ENCODE measurements around the gene TUBA1C.
A peak's percentile ranks its signal among the peaks of the same experiment; 100 is the strongest.
"Not testable (repeated sequence)": the region's sequence is repeated elsewhere in the genome, so short reads cannot be mapped to it uniquely, and the experiment has no call there.

TUBA1C gene

DNA sequence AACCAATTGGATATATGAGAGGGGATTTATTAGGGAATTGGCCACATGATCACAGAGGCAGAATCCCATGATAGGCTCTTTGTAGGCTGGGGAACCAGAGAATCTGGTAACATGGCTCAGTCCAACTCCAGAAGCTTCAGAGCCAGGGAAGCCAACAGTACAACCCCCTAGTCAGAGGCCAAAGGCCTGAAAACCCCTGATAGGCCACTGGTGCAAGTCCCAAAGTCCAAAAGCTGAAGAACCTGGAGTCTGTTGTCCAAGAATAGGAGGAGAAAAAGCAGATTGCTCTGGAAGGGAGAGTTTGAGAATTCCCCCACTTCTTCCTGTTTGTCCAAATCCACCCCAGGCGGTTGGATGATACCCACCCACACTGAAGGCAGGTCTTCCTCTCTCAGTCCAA, 49.9 kb downstream of the TUBA1C start:
- peak in 2 of 3 donors; percentile 27 to 36 for DNase-seq

DNA sequence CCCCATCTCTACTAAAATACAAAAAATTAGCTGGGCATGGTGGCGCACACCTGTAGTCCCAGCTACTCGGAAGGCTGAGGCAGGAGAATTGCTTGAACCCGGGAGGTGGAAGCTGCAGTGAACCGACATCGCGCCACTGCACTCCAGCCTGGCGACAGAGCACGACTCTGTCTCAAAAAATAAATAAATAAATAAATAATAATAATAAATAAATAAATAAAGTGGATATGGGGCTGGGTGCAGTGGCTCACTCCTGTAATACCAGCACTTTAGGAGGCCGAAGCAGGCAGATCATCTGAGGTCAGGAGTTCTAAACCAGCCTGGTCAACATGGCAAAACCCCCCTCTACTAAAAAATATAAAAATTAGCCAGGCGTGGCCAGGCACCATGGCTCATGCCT, 52.2 kb downstream of the TUBA1C start:
- DNase-seq = not testable (repeated sequence)

DNA sequence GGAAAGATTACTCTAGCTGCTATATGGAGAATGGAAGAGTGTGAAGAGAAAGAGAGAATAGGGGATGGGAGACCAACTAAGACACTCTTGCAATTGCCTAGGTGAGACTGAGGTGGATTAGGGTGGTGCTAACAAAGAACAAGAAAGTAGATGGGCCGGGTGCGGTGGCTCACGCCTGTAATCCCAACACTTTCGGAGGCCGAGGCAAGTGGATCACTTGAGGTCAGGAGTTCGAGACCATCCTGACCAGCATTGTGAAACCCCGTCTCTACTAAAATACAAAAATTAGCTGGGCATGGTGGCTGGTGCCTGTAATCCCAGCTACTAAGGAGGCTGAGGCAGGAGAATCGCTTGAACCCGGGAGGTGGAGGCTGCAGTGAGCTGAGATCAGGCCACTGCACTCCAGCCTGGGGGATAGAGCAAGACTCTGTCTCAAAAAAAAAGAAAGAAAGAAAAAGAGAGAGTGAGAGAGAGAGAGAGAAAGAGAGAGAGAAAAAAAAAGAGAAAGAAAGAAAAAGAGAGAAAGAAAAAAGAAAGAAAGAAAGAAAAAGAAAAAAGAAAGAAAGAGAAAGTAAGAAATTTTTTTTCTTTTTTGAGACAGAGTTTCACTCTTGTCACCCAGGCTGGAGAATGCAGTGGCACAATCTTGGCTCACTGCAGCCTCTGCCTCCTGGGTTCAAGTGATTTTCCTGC, 55.7 kb downstream of the TUBA1C start:
- not testable (repeated sequence) for DNase-seq

DNA sequence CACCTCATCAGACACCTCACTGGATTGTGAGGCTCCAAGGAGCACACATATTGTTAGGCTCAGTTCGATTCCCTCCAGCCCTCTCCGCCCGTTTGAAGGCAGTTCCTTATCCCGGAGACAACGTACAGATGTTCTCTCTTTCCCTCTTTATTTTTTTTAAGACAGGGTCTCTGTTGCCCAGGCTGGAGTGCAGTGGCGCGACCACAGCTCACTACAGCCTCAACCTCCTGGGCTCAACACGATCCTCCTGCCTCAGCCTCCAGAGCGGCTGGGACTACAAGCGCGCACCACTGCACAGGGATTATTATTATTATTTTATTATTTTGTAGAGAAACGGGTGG, 57.5 kb downstream of the TUBA1C start:
- DNase-seq = no peak

DNA sequence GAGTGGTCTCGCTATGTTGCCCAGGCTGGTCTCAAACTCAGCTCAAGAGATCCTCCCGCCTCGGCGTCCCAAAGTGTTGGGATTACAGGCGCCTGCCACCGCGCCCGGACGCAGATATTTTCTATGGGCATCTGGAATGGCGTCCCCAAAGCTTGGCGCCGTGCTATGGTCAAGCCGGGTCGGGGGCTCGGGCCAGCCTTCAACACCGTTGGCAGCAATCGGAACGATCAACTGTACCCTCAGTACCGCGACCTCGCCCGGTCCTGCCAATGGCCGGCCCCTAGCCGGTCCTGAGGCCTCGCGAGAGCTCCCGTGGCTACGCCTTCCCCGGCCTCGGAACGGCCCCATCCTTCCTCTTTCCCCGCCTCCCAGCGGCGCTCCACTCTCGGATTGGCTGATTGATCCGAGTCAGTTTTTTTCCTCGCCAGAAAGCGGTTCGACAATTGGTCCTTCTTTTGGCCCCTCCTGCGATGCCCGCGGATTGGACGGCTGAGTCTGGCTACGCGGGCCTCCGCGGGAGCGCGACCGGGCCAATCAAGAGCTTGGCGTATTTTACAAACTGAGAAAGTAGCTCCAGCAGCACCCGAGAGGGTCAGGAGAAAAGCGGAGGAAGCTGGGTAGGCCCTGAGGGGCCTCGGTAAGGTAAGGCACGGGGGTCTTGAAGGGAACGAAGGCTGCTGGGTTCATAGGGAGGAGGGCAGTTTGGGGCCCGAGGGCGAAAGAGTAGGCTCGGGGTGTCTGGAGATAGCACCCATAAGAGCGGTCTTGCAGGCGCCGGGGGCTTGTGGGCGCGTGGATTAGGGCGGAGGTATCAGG, 58.0 kb downstream of the TUBA1C start, which contains the start of gene TROAP:
Gene TROAP (plus strand): TSS at position 548 of the 816 bp plus-strand sequence. CDS start 354 bp downstream, outside the sequence.
- peak; percentile 99 for DNase-seq

DNA sequence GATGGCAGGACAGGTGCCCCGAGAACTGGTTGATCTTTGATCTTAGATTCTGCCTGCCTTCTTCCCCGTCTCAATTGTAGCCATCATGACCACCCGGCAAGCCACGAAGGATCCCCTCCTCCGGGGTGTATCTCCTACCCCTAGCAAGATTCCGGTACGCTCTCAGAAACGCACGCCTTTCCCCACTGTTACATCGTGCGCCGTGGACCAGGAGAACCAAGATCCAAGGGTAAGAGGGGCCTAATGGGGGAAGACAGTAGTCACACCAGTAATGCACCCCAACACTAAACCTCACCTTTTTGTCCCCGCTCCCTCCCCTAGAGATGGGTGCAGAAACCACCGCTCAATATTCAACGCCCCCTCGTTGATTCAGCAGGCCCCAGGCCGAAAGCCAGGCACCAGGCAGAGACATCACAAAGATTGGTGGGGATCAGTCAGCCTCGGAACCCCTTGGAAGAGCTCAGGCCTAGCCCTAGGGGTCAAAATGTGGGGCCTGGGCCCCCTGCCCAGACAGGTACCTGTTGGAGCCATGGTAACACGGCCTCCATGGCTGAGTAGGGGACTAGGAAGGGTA, 58.7 kb downstream of the TUBA1C start:
- no peak for DNase-seq
